GM19035 (cell line): ENCODE measurements around the gene SEMA4D.

Experiments
- ATAC-seq: cut with Tn5 transposase; IDR thresholded peaks from one replicate; pipeline ENCODE4 v1.9.1; 2021; ENCODE audit not compliant: unreplicated experiment

The SEMA4D gene

DNA sequence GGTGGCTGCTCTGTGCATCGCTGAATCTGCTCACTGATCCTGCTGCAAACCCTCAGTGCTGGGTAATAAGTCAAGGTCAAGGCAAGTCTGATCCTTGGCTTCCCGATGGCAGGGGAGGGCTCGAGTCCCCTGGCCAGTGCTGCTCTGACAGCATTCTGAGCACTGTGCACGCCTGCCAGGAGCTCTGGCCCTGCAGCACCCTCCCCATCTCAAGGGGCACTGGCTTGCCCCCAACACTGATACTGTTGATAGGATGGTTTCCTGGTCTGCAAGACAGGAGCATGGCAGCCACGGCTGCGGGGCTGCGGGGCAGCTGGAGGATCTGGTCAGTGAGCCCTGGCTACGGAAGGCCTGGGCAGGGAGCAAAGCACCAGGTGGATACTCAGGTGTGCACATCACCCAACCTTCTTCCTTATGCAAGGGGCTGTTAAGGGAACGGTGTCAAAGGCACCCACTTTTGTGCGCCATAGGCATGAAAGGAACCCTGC, 107.8 kb downstream of the SEMA4D start:
- no peak for ATAC-seq

DNA sequence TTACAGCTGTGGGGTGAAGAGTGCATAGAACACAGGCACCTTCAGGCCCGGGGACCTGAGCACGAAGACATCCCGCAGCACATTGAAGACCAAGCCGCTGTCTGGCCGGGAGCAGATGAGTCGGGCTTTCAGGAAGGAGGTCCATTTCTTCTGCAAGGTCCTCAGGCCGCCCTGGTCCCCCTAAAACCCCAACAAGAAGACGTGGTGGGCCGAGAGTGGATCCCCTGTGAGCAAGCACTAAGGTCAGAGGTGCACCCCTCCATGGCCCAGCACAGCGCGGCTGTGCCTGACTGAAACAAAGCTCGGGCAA, 109.1 kb downstream of the SEMA4D start:
- ATAC-seq, result no peak

DNA sequence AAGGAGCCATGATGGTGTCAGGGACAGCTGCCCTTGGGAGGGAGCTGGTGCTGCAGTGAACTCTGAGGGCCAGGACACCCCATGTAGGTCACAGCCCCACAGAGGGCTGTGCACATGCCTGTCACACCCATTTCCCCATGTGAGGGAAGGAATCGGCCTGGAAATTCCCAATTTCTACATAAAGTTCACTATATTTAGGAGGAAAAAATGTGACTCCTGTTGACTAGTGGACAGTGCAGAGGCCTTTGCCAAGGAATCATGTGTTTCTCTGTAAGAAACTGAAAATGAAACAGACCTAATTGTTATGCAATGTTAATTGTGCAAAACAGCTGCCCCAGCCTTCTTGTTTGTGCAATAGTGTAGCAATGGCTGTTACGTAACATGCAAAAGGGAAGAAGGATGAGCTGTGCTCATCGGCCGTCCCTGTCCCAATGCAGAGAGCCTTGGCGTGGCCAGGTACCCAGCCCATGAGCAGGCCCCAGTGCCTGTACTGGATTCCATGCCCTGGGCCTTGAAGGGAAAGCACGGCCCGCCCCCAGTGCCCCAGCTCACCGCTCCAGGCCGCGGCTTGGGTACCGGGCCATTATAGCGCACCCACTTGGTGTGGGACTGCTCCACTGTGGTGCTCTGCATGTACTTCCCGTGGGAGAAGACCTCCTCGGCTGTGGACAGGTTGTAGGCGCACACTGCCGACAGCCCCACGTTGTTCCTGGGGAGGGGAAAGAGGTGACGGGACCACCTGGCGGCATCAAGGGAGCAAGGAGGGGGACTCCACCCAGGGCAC, 109.6 kb downstream of the SEMA4D start:
- no peak for ATAC-seq

DNA sequence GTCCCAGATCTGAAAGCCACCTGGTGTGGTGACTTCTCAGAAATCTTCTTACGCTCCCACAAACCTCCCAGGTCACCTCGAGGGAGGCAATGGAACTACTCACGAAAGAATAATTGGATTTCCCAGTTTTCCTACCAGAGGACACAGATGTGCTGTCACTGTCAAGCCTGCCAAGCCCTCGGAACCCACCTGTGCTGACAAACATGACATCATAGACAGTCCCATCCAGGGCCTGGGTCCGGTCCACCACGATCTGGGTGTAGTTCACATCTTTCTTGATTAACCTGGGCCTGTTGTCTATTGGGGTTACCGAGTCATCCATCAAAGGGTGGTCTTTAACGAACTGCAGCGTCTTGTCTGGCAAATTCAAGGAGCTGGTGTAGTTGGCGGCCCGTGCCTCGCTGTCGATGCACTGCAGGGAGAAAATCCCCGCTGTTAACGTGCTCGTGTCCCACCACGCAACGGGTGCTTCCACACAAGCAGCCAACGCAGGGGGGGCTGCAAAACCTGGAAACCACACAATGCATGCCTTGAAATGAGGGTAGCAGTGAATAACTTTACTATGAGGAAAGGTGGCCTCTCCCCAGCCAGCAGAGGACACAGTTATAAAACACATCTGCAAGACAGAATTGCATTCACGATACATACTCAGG, 110.6 kb downstream of the SEMA4D start:
- no peak for ATAC-seq

DNA sequence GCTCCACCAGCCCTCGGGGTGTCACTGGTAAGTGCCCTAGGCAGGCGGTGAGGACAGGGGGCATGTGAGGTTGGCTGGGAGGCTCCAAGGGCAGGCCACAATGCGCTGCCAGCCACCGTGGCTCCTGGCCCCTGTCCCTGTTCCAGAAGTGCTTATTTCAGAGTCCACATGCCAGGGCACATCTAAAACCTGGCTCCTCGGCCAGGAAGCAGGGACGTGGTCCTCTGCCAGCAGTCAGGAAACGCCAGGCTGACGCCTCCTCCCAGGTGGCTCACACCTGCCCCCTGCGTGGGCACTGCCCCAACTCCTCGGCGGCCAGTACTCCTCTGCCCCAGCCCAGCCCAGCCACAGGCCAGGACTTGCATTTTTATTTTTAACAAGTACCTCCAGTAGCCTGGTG, 111.1 kb downstream of the SEMA4D start:
- no peak for ATAC-seq

DNA sequence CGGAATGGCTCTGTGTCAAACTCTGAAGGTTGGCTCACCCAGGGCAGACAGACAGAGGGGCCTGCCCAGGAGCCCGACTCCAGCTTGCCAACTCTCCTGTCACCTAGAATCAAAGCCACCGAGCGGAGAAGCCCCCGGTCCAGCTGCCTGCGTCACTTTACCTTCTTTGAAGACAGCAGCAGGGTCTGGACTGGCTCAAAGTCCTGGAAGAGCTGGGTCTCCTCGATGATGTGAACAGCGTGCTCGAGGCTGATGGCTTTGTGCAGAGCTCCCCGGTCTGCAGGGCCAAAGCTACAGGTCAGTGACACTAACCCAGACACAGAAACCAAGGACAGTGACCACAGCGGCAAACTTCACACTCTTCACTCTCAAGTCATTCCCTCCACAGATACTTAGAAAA, 111.7 kb downstream of the SEMA4D start:
- ATAC-seq, result no peak

DNA sequence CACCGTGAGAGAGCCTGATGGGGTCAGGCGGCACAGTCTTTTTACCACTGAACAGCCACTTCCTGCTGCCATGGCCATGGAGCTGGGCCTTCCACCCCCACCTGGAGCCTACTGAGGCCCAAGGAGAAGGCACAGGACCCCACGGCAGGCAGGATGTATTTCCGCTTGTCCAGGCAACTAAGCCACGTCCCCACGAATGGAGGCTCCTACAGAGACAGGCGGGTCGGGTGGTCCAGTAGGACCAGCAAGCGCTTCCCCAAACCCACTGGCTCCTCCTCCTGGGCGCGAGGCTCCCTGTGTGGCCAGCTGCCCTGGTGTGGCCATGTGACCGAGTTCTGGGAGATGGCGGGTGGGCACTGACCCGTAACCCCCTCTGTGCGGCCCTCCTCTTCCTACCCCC, 113.1 kb downstream of the SEMA4D start:
- ATAC-seq, result no peak

DNA sequence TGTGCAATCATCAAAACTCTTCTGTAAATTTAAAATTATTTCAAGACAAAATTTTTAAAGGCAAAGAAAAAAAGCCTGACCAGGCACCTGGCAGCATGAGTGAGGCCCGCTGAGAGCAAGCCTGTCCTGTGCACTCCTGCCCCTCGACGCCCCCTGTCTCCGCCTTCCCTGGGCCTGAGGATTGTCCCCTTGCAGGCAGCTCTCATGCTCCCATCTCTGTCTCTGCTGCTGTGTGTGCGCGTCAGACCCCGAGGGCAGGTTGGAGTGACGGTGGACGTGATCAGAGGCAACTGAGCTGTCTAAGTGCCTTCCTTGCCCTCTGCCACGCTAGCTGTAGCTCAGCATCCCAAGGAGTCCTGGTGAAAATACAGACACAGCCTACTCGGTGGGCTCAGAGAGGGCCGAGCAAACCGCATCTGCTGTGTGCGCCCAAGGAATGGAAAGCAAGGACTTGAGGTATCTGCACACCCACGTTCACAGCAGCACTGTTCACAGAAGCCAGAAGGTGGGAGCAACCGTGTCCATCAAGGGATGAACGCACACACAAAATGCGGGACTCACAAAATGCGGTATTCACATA, 114.1 kb downstream of the SEMA4D start:
- no peak for ATAC-seq

DNA sequence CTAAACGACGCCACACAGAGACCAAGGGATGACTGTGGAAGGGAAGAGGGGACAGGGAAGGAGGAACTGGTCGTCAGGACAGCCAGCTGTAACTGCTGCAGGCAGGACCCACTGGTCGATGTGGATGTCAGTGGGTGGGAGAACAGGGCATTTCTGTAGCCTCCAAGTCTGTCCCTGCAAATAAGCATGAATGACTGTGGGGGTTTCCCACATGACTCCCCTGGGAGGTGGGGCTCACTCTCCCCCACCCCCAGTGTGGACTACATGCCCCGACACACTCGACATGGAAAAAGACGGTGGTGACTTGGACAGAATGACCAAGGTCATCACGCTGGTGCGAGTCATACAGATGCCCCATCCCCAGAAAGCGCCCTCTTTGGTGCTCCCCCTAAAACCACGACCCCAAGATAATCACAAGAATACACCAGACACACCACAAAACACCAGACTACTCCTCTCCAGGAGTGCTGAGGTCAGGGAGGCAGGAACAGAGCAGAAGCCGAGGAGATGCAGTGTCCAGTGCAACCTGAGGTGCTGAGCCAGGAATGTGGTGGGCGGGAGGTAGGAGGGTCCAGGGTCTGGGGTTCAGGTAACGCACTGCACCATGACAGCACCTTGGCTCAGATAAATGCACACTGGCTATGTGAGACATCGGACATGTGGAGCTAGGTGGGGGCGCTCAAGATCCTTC, 114.7 kb downstream of the SEMA4D start:
- no peak for ATAC-seq

DNA sequence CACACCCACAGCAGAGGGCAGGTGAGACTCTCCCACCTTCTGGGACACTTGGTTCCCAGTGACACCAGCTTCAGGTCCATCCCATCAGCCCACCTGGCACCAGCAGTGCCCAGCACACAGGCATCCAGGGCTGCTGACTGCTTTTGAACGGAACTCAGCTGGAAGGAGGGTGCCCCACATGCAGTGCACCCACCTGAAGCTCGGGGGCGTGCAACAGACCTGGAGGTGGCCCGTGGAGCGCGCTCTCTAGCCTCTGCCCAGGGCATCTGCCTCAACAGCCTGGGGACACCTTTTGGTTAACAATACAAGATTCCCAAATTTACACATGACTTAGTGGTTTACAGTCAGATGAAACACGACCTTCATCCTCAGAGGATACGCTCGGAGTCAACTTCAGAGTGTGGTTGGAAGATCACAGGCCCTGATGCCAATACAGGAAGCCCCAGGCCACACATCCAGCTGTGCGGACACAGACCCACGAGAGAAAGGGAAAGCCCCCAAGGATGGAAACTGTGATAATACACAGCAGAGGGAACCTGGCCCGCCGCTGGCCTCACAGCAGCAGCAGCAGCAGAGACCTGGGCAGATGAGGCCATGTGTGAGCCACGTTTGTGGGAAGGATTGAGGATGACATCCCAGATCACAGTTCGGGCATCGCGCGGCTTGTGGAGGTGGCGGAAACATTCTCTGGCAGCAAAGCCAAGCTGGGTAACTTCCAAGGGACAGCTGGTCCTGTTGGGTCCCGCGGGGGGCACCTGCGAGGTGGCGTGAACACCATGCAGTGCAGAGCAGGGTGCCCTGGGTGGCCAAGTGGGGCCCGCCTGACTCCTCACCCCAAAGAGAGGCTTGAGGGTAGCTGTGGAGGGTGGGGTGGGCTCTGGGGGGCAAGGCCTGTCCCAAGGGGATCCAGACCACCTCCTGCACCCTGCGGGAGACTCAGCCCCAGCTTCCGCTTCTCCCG, 115.6 kb downstream of the SEMA4D start:
- ATAC-seq, result no peak

DNA sequence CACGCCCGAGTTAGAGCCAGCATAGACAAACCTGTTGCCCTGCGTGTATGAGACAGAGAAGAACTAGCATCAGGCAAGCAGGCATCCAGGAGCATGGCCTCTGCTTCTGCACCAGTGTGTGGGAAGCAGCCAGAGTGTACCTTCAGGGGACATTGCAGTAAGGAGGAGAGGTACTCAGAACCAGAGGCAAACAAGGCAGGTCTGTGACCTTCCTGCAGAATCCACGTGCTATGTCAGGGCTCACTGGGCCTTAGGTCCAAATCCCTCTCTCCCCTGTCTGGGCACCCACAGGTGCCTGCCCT, 116.7 kb downstream of the SEMA4D start:
- no peak for ATAC-seq

DNA sequence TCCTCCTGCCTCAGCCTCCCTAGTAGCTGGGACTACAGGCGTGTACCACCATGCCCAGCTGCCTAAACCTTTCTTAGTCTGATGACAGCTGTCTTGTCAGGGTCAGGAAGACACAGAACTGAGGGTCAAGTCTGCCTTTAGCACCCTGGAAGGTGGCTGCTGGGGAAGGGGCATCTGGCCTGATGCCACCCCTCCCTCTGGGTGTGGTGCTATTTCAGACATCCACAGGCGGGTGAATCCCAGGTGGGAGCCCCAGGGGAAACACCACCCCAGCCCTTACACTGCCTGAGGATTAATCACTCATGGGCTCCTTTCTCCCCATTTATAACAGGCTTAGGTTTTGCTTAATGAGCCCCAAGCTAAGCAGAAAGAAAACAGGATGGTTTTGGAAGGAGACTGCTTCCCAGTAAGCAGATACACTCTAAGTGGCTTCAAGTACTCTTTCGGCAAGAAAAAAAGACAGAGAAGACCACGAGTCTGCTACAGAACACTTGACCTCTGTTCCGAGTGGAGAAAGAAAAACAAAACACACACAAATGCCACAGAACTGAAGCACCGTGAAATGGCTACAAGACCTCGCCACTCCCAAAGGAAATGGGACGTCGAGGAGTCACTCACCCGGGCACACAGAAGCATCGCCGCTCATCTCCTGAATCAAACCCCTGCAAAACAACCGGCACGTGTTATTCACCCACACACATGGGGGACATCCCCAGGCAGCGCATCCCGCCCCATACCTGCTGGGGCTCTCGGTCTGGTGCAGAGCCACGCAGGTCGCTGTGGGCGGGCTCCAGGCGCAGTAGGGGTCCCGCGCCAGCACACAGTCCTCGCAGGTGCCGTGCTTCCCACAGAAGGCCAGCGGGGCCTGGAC, 117.2 kb downstream of the SEMA4D start:
- no peak for ATAC-seq

DNA sequence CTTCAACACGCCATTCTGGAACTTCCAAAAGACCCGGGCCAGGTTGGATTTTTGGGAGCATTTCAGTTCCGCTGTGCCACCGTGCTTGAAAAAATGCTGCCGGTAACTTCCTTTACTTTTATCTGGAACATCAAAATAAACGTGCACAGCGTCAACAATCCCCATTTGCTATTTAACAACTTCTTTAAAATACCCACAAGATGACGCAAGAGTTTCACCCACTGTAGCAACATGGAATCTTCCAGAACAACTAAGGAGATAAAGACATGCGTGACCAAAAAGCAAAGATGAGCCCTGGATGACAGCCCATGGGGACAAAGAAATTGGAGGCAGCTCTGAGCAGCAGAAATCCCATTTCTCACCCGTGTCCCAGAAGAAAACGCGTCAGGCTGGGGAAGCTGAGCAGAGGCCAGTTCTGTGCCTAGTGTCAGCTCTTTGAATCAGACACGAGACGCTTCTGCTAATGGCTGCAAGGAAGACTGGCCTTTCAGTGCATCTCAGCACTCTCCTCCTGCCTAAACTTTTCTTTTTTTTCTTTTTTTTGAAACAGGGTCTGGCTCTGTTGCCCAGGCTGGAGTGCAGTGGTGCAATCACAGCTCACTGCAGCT, 118.3 kb downstream of the SEMA4D start:
- ATAC-seq, result no peak

DNA sequence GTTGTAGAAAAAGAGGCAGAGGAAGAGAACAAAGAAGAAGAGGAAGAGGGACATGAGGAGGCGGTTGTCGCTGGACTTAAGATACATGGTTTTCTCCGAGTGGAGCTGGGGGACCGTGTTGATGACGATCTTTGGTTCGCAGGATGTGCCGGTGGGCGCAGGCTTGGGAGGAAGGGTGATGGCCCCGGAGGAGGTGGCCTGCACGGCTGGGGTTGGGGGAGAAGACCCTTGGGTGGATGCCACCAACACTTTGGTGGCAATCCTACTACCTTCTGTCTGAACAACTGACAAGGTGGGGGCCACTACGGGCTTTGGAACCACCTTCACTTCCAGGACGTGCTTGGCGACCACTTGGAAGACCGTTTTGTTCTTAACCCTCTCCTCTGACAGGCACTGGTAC, 118.9 kb downstream of the SEMA4D start:
- ATAC-seq, result no peak

DNA sequence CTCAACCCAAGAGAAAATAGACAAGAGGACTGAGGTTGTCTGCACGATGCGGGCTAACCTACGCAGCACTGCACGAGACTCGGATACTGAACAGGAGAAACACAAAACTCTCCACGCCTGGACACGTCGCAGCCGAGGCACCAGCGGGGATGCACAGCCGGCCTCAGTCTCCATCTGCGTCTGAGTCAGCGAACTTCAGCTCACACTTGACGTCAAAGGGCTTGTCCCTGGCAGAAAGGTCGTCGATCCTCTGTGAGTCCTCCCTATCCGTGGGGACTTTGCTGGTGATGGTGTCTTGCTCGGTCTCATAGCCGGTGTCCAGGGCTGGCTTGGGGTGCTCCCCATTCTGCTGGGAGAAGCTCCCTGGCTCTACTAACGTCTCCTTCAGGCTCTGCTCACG, 119.4 kb downstream of the SEMA4D start:
- no peak for ATAC-seq

DNA sequence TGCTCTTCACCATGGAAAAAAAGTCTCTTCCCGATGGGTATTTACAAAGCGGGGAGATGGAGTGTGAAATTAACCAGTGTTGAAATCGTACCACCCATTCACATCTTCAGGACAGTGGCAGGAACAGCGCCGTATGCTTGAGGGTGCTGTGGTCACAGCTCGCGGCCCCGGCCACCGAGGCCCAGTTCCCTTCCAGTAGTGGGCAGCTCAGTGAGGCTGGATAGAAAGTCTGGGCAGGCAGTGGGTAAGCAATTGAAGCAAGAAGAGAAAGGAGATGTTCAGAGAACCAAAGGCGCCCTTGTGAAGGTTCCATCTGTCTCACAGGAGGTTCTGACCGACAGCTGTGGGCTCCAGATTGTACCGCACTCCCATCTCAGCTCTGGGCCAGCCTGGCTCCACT, 120.5 kb downstream of the SEMA4D start:
- ATAC-seq, result no peak

DNA sequence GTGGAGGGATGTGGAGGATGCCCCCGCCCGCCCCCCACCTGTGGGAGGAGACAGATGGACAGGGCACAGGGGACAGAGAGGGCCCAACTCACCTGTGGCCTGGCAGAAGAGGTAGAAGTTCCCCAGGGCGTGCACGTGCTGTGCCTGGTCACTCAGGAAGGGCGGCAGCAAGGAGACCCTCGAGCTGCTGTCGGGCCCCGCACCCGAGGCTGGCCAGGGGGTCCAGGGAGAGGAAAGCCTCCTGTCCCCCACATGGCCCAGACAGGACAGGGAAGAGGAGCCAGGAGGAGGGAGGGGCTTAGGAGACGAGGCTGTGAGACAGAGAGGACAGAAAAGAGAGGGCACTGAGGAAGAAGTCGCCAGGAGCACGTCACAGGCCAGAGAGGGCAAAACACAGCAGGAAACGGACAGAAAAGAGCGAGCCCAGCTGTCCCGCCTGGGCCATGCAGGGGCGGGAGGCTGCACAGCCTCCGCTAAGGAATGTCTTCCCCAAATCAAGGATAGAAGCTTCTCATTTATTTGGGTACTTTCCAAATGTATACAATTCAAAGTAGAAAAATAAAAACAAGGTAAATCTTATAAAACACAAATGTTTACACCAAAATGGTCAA, 121.1 kb downstream of the SEMA4D start:
- no peak for ATAC-seq

DNA sequence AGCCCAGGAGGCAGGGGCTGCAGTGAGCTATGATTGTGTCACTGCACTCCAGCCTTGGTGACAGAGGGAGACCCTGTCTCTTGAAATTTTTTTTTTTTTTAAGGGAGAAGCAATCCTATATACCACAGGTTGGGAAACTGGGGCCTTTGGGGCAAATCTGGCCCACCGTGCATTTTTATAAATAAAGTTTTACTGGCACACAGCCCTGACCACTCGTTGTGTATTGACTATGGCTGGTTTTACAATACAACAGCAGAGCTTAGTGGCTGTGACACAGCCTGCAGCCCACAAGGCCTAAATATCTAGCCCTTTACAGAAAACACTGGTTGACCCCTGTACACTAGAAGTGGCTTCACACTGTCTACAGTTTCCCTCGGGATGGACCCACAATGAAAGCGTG, 121.6 kb downstream of the SEMA4D start:
- ATAC-seq, result no peak

DNA sequence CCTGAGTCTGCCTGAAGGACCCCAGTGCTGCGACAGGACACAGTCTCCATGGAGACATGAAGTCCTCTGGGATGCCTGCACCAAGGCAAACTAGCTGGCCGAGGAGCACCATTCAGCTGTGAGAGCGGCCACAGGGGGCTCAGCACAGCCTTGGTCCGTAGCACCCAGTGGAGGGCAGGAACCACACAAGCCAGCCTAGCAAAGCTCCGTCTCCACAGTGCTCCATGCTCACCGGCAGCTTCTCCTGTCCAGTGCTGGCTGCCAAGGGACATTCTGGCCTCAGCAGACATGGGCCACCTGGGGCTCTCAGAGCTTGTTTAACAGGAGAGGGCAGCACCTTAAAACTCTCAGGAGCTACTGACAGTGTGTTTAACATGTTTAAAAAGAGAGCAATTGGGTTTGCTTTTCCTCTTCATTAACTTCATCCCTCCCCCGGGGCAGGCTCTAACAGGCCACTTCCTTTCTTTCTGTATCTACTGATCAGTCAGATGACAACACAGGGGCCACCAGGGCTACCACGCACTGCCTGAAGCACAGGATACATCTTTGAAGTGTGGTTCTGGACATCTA, 122.6 kb downstream of the SEMA4D start:
- ATAC-seq, result peak; percentile 65
